OCI-LY7 (cell line): Measurements from ENCODE around the gene BMP5.

Experiments
- EZH2phosphoT487 ChIP-seq: fragments of 200-600 bp; sonication (generic); IDR thresholded peaks from 2 replicates; pipeline ENCODE4 v1.6.1; 2018; ENCODE audit warnings: low read depth, borderline replicate concordance, mild to moderate bottlenecking, mixed run types, antibody characterized with exemption, low read length, moderate library complexity, mixed read lengths
- TF ChIP-seq, protein P1 (sequence below): fragments of 200-600 bp; sonication (generic); conservative IDR thresholded peaks from 2 replicates; pipeline ENCODE4 v1.5.1; 2014; ENCODE audit warnings: mild to moderate bottlenecking, antibody characterized with exemption, low read length, moderate library complexity, mixed read lengths

DNA sequence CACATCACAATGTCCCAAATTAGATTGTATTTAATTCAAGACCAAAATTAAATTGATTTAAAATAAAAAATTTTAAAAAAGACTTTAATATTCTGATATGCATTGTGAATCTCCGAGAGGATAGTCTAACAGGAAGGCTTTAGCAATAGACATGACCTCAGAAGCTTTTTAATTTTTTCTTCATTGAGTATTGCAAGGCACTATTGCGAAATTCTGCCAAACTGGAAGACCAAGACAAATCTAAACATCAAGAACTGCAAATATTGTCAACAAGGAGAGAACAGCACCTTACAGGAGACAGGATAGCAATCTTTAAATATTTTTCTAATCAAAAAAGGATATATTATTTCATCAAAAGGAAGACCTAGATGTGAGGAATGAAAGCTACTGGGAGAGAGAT, 56.9 kb downstream of the BMP5 start:
- TF ChIP-seq, protein P1, sequence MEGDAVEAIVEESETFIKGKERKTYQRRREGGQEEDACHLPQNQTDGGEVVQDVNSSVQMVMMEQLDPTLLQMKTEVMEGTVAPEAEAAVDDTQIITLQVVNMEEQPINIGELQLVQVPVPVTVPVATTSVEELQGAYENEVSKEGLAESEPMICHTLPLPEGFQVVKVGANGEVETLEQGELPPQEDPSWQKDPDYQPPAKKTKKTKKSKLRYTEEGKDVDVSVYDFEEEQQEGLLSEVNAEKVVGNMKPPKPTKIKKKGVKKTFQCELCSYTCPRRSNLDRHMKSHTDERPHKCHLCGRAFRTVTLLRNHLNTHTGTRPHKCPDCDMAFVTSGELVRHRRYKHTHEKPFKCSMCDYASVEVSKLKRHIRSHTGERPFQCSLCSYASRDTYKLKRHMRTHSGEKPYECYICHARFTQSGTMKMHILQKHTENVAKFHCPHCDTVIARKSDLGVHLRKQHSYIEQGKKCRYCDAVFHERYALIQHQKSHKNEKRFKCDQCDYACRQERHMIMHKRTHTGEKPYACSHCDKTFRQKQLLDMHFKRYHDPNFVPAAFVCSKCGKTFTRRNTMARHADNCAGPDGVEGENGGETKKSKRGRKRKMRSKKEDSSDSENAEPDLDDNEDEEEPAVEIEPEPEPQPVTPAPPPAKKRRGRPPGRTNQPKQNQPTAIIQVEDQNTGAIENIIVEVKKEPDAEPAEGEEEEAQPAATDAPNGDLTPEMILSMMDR = no peak
- TF ChIP-seq EZH2phosphoT487 = no peak
